Peyer's patch (tissue), 4 donors: ENCODE results near the gene TENT5C. TPM values are rescaled to one million over a fixed set of nuclear protein-coding genes. Genes with fewer than 3 reads are reported as not detected.

ENCODE experiments used
- DNase-seq, 3 donors: peaks; one replicate each; pipeline ENCODE4 v3.0.0-alpha.2; 2017 to 2019
- H3K27ac ChIP-seq, 4 donors: fragments of 200-600 bp; sonication (generic); one replicate each; pipeline ENCODE4 v1.5.1; 2016 to 2019
- H3K27me3 ChIP-seq, 2 donors: fragments of 200-600 bp; sonication (generic); one replicate each; pipeline ENCODE4 v1.5.1; 2019
- H3K36me3 ChIP-seq, 3 donors: fragments of 200-600 bp; sonication (generic); one replicate each; pipeline ENCODE4 v1.5.1; 2016 to 2019
- H3K4me1 ChIP-seq, 4 donors: fragments of 200-600 bp; sonication (generic); one replicate each; pipeline ENCODE4 v1.5.1; 2016 to 2019
- H3K4me3 ChIP-seq, 4 donors: fragments of 200-600 bp; sonication (generic); 1 replicate in 3 of 4; 2 replicates in 1 of 4; pipeline ENCODE4 v1.5.1; 2016 to 2019; ENCODE audit warnings: mild to moderate bottlenecking in 1 of 4
- H3K9me3 ChIP-seq, 4 donors: fragments of 200-600 bp; sonication (generic); one replicate each; pipeline ENCODE4 v1.5.1; 2016 to 2019; ENCODE audit warnings: mild to moderate bottlenecking in 1 of 4
- POLR2A ChIP-seq, 2 donors: fragments of 450-650 bp; IDR thresholded peaks; one replicate each; pipeline ENCODE4 v1.5.1; 2017; ENCODE audit warnings: antibody characterized with exemption in 2 of 2, mild to moderate bottlenecking in 2 of 2, moderate library complexity in 2 of 2
- total RNA-seq, 4 donors: library from RNA; depleted of rRNA; stranded (reverse); fragments of >200 nt; gene quantifications; one replicate each; pipeline ENCODE4 v1.1.0, GENCODE V29; 2016
- TF ChIP-seq, protein P1 (sequence below), 6 experiments: fragments of 450-650 bp in 4 of 6; fragments of 200-600 bp in 2 of 6; sonication (generic) in 1 of 6; IDR thresholded peaks; one replicate each; pipeline ENCODE4 v1.5.1; 2017 to 2019; ENCODE audit warnings: antibody characterized with exemption in 6 of 6, mild to moderate bottlenecking in 3 of 6, moderate library complexity in 1 of 6

The TENT5C gene
- total RNA-seq, 4 donors from 2014 or later = 6.4 to 20.6 (median 12.8) TPM

- no peaks in the 10 kb centered on the region for H3K27me3 ChIP-seq
- H3K4me1 ChIP-seq = peaks cover 0 to 25% (median 18%) of the 10 kb centered on the region in 4 donors
- TF ChIP-seq, protein P1, sequence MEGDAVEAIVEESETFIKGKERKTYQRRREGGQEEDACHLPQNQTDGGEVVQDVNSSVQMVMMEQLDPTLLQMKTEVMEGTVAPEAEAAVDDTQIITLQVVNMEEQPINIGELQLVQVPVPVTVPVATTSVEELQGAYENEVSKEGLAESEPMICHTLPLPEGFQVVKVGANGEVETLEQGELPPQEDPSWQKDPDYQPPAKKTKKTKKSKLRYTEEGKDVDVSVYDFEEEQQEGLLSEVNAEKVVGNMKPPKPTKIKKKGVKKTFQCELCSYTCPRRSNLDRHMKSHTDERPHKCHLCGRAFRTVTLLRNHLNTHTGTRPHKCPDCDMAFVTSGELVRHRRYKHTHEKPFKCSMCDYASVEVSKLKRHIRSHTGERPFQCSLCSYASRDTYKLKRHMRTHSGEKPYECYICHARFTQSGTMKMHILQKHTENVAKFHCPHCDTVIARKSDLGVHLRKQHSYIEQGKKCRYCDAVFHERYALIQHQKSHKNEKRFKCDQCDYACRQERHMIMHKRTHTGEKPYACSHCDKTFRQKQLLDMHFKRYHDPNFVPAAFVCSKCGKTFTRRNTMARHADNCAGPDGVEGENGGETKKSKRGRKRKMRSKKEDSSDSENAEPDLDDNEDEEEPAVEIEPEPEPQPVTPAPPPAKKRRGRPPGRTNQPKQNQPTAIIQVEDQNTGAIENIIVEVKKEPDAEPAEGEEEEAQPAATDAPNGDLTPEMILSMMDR (IDR thresholded peaks at IDR 0.05) = no peak
- no peak for TF ChIP-seq POLR2A (IDR thresholded peaks at IDR 0.05)
- H3K36me3 ChIP-seq = no peaks in the 10 kb centered on the region
- H3K27ac ChIP-seq = no peak overlapping the region
- no peak overlapping the region for H3K4me3 ChIP-seq
- H3K9me3 ChIP-seq = no peaks in the 10 kb centered on the region
- DNase-seq = no peak
These were observed 45.2 kb downstream of the TENT5C start for GRCh38 chr1:117650840-117651568.

DNA sequence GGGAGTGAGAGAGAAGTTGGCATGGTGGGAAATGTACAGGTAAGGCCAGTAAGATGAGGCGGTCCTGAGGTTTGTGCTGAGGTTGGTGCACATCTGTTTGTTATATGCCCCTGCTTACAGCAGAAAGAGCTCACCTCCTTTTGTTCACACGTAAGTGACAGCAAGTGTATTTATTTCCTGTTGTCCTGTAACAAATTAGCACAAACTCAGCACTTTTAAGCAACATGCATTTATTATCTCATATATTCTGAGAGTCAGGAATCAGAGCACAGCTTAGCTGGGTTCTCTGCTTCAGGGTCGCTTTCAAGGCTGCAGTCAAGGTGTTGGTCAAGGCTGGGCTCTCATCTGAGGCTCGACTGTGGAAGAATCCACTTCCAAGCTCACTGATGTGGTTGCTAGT is 45.8 kb downstream of the TENT5C start:
- no peak for DNase-seq
- Histone ChIP-seq H3K4me3 (no peak overlapping the region), H3K4me1 (peaks cover 0 to 26% (median 19%) of the 10 kb centered on the region in 4 donors), H3K27ac (no peak overlapping the region), H3K9me3 (no peaks in the 10 kb centered on the region), H3K36me3 (no peaks in the 10 kb centered on the region), H3K27me3 (no peaks in the 10 kb centered on the region)
- TF ChIP-seq, protein P1 (IDR thresholded peaks at IDR 0.05) = no peak
- TF ChIP-seq POLR2A (IDR thresholded peaks at IDR 0.05) = no peak

- peak overlapping the region in 1 of 4 donors; percentile 12 for H3K27ac ChIP-seq
- DNase-seq = peak in 1 of 3 donors; percentile 29
- peaks cover 0 to 30% (median 19%) of the 10 kb centered on the region in 4 donors for H3K4me1 ChIP-seq
- H3K9me3 ChIP-seq = no peaks in the 10 kb centered on the region
- no peaks in the 10 kb centered on the region for H3K27me3 ChIP-seq
- H3K4me3 ChIP-seq = no peak overlapping the region
- no peaks in the 10 kb centered on the region for H3K36me3 ChIP-seq
- TF ChIP-seq, protein P1 (IDR thresholded peaks at IDR 0.05) = no peak
- TF ChIP-seq POLR2A (IDR thresholded peaks at IDR 0.05) = no peak
These were observed 46.6 kb downstream of the TENT5C start for GRCh38 chr1:117652421-117652820.

DNA sequence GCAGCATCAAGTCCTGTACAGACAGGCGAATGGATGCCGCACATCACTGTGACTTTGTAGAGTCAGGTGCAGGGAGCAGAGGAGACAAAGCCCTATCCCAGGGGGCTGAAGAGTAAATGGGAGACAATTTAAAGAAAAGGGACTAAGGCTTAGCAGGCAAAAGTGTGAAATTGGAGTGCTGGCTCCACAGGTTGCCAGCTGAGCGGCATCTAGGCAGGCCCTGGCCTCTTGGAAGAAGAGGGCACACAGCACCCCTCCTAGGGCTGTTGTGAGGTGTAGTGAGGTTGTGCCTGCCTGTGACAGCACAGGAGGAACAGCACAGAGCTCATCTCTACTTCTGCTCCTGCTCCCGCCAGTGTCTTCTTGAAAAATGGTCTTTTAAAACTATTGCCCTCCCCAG is 47.3 kb downstream of the TENT5C start:
- DNase-seq = peak in 1 of 3 donors; percentile 18
- no peaks in the 10 kb centered on the region for H3K27me3 ChIP-seq
- no peak for TF ChIP-seq POLR2A (IDR thresholded peaks at IDR 0.05)
- TF ChIP-seq, protein P1 (IDR thresholded peaks at IDR 0.05) = no peak
- peak overlapping the region in 3 of 4 donors; percentile 51 to 78 (median 68) for H3K27ac ChIP-seq
- H3K4me1 ChIP-seq = peaks cover 0 to 30% (median 20%) of the 10 kb centered on the region in 4 donors
- no peak overlapping the region for H3K4me3 ChIP-seq
- H3K36me3 ChIP-seq = no peaks in the 10 kb centered on the region
- no peaks in the 10 kb centered on the region for H3K9me3 ChIP-seq

GRCh38 chr1:117653732-117654492 is 48.1 kb downstream of the TENT5C start:
- peak overlapping the region in 3 of 4 donors; percentile 51 to 78 (median 68) for H3K27ac ChIP-seq
- TF ChIP-seq, protein P1 (IDR thresholded peaks at IDR 0.05) = no peak
- no peak for TF ChIP-seq POLR2A (IDR thresholded peaks at IDR 0.05)
- DNase-seq = peak in 2 of 3 donors; percentile 50 to 51

More at GRCh38 chr1:117653732-117654492, 48.1 kb downstream of the TENT5C start:
- Histone ChIP-seq H3K9me3 (no peaks in the 10 kb centered on the region), H3K4me3 (no peak overlapping the region), H3K36me3 (no peaks in the 10 kb centered on the region), H3K4me1 (peaks cover 0 to 32% (median 22%) of the 10 kb centered on the region in 4 donors), H3K27me3 (no peaks in the 10 kb centered on the region)
